T-helper 1 cell (primary cell): ENCODE results near the gene ADAM29.
"Not testable (repeated sequence)": the region's sequence is repeated elsewhere in the genome, so short reads cannot be mapped to it uniquely, and the experiment has no call there.

Experiments used
- DNase-seq, 5 donors: peaks; one replicate each; pipeline ENCODE4 v3.0.0-alpha.2; 2012 to 2020

ADAM29 gene

GRCh38 chr4:174972911-174973310, 54.8 kb downstream of the ADAM29 start:
- no peak for DNase-seq

GRCh38 chr4:174973336-174973735, 55.2 kb downstream of the ADAM29 start:
- no peak for DNase-seq

- no peak for DNase-seq
Measured at GRCh38 chr4:174983128-174983750, 65.1 kb downstream of the ADAM29 start.

GRCh38 chr4:174983870-174984269, 65.7 kb downstream of the ADAM29 start:
- DNase-seq: not testable (repeated sequence)

GRCh38 chr4:174989791-174990190, 71.6 kb downstream of the ADAM29 start:
- DNase-seq: no peak

GRCh38 chr4:174993916-174994315, 75.8 kb downstream of the ADAM29 start:
- DNase-seq: no peak

- DNase-seq: no peak
Measured at GRCh38 chr4:174996079-174996478, 77.9 kb downstream of the ADAM29 start.

GRCh38 chr4:174999407-174999806, 81.2 kb downstream of the ADAM29 start:
- DNase-seq: no peak

- no peak for DNase-seq
Measured at GRCh38 chr4:175017751-175018150, 99.6 kb downstream of the ADAM29 start.

- not testable (repeated sequence) for DNase-seq
Measured at GRCh38 chr4:175019447-175019846, 101.3 kb downstream of the ADAM29 start.
